Right lung (tissue), 5 donors: ENCODE data around the gene GABBR2. TPM values are rescaled to one million over a fixed set of nuclear protein-coding genes. Genes with fewer than 3 reads are reported as not detected.

Experiments used
- DNase-seq, 2 donors: peaks; one replicate each; pipeline ENCODE4 v3.0.0-alpha.2; 2013
- polyA plus RNA-seq, 5 donors: library from polyadenylated mRNA; unstranded; fragments of 120-200 nt; gene quantifications; one replicate each; pipeline versions ENCODE4 v1.2.1 to v1.2.3, GENCODE V29; 2013; ENCODE audit warnings: inconsistent platforms in 1 of 5, low replicate concordance in 1 of 5; ENCODE audit not compliant: insufficient read length in 5 of 5, insufficient read depth in 1 of 5

GABBR2 gene
- polyA plus RNA-seq, 5 donors = 0.48 to 1.4 (median 0.99) TPM

DNA sequence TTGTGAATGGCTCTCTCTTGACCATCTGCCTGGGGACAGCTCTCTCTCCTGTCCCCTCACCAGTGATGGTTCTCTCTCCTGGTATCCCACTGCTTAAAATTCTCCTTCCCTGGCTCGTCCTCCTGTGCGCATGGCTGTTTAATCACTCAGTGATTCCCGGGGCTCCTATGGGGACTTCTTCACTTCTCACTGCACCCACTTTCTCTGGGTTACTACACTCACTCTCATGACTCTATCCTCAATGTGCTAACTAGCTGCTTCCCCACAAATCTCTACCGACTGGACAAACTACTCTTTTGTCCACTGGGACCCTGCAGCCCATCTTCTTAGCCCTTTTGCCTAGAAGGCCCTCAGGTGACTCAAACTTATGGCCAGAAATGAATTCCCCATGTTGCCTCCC is 364.2 kb downstream of the GABBR2 start:
- DNase-seq = no peak

DNA sequence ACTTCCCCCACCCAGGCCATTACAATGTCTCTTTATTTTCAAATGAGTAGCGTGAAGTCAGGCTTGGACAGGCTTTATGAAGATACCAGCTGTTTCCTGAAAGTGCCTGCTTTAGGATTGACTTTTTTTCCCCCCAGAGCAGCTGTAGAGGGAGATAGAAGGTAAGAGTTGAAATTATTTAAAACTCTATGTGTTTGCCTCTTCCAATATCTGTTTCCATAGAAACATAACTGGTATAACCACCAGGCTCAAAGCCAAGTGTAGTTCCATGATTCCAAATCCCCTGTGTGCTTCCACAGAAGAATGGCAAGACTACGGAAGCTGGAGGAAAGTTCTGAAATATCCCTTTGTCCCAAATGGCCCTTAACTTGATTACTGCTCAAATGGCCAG is 365.9 kb downstream of the GABBR2 start:
- no peak for DNase-seq

DNA sequence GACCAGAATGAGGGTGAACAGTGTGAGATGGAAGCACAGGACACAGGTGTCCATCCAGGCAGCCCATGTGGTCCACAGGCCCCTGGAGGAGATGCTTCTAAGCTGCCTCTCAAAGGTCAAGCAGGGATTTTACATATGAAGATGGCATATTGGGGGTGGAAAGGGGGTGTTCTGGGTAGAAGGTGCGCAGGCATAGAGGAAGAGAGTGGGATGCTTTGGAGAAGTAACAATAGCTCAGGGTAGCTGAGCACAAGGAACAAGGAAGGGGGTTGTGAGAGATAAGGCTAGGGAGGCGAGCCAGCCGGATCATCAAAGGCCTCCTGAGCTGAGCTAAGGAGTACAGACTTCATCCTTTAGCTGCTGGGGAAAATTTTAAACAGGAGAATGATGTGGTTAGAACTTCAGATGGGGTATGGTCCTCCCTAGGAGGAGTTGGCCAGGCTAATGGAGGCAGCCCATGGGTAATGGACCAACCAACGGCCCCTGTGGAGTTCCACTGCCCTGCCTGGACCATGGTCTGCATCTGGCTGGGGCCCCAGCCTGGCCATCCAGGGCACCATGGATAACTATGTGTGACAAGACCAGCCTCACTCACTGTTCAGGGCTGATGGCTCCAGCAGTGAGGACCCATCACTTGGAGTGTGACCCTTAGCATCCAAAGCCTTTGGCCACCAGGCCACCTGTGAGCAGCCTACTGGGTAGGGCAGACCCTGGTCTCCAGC is 366.5 kb downstream of the GABBR2 start:
- DNase-seq = no peak

DNA sequence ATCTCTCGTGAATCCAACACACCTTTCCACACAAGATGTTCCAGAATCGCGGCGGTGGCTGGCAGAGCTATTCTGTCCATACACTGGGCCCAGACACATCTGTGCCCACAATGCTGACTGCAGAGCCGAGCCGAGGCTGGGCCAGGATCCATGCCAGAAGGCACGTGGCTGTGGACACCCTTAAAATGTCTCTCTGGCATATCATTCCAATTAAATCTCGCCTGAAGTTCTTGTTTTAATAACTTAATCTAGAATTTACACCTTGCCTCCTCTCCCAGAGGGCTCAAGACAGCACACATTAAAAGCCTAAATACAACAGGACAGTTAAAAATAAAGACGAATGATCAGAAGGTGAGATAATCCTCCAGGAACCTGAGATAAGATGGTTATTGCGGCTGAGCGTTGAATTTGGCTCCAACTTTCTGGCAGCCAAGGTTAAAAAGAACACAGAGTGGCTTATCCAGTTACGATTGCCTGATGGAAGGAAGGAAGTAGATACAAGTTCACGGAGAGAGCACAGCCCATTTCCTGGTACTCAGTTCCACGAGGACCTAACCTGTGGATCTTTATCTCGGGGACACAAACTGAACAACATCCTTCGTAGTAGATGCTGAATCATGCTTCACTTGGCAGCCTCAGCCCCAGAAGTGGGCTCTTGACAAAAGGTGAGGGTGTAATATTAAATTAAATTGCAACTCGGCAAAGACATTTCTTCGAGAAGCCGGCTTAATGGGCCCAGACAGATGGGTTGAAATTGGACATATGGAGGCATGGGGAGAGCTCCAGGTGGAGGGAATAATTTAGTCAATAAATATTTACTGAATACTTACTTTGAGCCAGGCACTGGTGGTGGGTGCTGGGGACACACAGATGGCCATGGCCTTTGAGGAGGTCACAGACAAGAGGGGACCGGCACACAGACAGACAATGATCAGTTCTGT is 367.3 kb downstream of the GABBR2 start:
- DNase-seq = no peak

DNA sequence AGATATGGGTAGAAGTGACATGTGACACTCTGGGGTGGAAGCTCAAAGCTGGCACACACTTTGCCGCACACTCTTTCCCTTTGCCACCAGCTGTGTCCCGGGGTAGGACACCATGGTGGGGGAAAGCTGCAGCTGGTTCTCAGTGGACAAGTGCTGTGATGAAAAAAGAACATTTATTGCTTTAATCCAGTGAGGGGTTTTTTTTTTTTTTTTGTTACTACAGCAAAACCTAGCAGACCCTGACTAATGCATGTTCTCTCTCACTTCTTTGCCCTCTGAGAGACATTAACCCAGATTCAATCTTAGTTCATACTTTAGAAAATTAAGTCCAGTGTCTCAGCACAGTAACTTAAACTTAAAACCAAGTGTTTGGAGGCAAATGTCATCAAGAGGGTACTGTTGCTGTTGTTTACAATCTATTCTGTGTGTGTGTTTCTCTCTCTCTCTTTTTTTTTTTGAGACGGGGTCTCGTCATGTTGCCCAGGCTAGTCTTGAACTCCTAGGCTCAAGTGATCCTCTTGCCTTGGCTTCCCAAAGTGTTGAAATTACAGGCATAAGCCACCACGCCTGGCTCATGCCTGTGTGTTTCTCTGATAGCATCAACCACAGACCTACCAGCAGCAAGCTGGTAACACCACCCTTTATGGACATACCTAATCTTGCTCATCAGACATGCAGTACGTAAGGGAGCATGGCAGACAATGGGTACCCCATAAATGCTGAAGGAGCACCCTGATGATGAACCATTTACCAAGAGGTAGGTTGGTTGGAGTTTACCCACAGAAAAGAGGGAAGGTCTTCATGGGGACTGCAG is 368.5 kb downstream of the GABBR2 start:
- DNase-seq = no peak

DNA sequence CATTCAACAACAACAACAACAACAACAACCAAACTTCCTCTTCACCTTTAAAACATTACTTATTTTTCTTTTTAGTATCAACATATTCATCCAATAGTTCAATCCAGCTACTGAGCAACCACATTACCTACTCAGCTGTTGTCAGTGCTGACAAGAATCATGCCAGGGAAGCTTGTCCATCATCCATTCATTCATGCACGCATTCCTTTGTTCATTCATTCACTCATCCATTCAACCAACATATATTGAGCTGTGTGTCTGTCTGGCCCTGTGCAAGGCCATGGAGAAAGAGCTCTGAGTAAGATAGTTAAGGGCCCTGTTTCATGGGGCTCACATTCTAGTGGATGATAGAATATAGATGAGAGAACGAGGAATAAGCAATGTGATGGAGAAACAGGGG is 373.1 kb downstream of the GABBR2 start:
- DNase-seq = no peak

DNA sequence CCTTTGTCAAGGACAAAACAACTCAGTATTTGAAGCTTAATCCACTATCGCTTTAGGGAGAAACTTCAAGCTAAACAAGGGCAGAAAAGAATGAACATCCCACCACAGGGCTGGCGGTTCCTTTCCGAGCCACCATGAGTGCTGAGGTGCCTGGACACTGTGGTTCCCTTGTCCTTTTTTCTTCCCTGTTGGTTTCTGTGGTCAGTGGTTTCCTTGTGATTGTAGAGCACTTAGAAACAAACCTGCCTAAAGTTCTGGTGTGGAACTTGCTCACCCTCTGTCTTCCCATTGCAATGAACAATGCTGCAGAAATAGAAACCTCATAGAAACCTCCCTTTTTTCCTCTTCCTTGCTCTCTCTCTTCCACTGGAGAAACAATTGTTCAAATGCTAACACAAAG is 373.9 kb downstream of the GABBR2 start:
- DNase-seq = no peak

DNA sequence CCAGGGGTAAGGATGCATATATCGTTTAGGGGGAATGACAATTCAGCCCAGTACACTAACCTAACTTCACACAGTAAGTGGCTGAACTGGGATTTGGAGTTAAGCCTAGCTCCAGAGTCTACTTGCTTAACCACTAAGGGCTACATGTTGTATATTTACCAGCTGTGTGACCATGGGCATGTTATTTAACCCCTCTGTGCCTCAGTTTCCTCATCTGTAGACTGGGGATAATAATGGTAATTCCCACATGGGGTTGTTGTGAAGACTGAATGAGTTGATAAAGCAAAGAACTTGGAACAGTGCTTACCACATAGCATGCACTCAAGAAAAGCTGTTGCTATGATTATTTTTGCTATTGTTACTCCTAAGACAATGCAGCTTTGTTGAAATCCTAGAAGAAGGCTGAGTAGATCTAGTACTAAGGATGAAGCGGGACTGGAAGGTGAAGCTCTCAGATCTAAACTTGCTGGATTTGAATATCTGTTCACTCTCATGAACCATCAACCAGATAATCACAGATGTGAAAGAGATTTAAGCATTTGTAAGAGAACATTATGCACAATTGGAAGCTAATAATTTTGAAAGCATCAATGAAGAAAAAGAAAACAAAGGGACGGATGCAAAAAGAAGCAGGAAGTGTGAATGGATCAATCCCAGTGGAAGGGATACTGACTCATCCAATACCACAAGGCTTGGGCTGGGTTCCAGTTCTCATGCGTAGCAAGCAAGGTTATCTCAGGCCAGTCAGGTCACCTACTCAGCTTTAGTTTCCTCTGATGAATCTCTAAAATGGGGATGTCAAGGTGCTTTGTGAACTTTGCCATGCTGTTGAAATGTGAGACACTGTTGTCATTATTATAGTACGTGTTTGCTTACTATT is 374.8 kb downstream of the GABBR2 start:
- no peak for DNase-seq

DNA sequence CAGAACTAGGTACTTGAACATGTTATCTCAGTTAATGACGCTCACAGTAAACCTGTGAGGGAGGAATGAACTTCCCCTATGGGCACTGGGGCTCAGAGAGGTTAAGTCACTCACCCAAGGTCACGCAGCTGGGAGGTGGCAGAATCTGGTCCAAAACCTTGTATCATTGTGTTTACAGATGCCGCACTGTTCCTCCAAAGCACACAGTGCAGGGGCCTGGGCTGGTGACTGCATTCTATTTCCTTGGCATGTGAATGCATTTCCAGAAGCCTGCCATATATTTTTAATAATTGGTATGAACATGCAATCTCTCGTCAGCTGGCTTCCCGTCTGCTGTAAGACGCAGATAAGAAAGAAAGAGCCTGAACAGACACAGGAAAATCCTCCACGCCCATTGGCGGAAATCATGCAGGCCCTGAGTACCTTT is 376.3 kb downstream of the GABBR2 start:
- no peak for DNase-seq

DNA sequence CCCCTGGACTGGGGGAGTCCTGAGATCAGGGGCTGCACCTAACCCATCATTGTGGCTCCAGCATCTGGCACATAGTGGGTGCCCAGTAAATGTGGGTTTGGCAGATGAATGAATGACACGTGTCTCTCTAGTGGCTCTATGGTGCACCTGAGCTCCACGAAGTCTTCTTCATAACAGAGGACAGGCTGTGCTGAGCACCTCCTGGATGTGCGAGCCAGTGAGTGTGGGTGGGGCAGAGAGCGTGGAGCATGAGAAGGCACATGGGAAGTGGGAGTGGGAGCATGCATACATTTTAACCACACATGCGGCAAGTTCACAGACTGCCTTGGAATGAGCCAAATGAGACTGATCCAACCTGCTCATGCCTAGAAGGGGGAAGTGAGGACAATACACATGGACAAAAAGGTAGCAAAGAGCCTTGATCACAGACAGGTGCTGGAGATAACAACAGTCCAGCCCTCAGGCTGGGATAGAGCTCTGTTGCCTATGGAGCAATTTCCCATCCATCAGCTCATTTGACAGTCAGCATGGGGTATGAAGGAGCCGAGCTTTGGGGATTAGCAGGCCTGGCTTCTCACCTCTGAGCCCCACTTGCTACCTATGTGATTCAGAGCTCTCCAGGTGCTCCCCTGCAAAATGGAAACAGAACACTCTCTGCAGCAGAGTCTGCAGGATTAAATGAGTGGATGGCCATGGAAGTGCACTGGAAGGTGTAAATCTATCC is 377.0 kb downstream of the GABBR2 start:
- no peak for DNase-seq

DNA sequence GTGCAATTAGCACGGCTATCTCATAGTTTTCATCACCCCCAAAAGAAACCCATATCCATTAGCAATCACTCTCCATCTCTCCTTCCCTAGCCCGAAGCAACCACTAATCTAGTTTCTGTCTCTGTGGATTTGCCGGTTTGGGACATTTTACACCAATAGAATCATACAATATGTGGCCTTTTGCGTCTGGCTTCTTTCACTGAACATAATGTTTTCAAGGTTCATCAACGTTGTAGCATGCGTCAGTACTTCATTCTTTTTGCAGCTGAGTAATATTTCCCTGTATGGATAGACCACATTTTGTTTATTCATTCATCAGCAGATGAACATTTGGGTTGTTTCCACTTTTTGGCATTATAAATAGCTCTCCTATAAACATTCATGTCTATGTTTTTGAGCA is 377.9 kb downstream of the GABBR2 start:
- DNase-seq = no peak

DNA sequence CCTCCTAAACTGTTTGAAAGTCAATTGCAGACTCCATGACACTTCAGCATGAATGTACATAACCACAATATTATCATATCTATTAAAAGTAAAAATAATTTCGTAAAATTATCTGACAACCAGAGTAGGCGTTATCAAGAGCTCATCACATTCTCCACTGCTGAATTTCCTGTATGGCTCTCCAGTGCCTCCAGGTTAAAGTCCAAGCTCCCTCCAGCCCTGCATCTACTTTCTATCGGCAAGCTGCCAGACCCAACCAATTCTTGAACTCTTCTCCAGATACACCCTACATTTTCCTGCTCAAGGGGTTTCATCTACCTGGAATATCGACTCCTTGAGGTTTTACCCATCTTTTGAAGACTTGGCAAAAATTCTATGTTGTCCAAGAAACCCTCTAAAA is 378.8 kb downstream of the GABBR2 start:
- DNase-seq = no peak

DNA sequence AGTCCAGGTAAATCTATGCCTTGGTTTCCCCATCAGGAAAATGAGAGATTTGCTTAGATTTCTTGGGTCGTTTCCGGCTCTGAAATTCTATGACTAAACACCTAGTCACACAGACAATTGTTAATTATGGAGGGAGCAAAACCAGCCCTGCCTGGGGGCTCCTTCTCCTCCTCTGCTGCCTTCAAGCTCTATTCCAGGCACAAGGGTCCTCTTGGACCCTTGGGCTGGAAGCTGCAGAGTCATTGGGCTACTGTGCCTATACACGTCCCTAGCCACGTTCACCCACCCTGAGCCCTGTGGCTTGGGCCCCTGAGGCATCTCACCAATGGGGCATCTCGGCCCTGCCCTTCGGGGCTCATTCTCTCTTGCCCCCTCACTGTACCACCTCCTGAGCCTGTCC is 379.5 kb downstream of the GABBR2 start:
- DNase-seq = no peak

DNA sequence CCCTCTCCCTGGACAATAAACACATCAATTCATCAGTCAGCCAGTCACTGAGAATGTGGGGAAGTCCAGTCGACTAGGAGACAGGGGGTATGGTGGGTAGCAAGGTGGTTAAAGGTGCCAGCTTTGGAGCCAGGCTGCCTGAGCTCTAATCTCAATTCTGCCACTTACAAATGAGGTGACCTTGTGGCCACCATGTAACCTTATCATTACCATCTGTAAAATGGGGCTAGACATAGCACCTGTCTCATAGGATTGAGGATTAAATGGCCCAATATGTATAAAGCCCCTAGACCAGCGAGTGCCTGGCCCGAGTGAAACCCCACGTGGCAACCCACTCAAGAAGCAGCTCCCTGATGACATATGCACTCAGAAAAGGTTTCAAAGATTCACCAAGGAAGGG is 380.0 kb downstream of the GABBR2 start:
- DNase-seq = no peak

DNA sequence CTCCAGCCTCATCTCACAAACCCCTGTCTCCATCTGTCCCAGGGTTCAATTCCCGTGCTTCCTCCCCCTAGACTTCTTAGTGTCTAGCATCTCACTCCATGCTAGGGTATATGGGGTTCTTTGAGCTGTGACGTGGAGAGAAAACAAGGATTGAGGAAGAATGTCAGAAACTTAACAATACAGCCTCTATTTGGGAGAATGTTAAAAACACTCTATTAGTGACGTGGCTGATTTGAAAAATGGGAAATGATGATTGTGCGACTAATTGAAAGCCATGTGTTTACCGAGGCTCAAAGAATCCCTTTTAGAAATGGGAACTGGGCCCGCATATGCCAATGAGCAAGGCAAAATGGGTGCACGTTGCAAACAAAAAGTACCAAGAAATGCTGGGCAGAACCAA is 380.6 kb downstream of the GABBR2 start:
- DNase-seq = no peak

DNA sequence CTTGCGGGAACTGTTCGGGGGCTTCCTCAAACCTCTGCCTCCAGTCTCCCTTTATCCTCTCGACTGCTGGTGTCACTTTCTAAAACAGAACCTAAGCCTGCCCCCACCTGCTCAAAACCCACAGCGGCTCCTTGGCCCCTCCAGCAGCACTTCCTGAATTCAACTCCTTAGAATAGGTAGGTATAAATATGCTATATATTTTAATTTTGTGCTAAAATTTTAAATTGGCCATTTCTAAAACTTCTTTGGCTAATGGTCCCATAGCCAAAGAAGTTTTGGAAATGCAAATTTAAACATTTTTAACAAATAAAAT is 381.5 kb downstream of the GABBR2 start:
- DNase-seq = no peak

DNA sequence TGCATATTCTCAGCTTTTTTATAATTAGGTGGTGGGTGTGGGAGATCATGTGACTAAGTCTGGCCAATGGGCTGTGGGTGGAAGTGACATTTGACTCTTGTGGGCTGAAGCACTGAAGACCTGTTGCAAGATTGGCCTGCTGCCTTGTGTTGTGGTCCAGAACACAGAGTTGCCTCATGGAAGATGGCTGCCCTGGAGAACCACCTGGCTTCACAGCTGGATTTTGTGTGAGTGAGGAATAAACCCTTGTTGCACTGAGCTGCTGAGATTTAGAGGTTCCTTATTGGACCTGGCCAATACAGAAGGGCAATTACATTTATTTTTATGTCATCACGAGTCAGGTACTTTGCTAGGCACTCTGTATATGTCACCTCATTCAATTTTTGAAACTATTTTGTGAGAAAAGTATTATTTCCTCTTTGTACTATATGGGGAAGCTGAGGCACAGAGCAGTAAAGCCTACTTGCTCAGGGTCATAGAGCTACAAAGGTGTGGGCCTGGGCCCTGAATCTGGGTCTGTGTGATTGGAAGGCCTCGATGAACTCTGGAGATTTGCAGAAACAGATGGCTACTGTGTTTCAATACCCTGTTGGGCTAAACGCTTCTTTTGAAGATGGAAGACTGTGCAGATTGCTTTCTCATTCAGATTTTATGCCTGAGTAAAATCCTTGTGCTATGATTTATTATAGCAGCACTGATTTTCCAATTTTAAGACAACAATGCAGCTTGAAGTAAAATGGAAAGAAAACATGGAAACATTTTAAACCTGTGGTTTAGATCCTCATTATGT is 382.1 kb downstream of the GABBR2 start:
- DNase-seq = no peak

DNA sequence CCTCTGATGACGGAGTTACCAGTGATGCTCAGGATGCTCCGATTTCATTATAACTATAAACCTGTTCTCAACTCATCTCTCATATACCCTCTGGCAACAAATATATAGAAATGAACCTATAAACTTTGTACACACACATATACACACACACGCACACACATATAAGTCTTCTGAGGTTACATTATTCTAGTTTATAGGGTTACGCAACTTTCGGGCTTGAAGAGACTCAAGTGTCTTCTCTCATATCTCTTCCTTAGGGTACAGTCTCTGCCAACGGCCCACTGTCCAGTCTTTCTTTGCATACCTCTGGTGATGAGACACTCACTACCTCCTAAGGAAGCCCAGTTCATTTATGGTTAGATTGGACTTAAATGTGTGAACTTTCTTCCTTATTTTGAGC is 383.9 kb downstream of the GABBR2 start:
- no peak for DNase-seq

DNA sequence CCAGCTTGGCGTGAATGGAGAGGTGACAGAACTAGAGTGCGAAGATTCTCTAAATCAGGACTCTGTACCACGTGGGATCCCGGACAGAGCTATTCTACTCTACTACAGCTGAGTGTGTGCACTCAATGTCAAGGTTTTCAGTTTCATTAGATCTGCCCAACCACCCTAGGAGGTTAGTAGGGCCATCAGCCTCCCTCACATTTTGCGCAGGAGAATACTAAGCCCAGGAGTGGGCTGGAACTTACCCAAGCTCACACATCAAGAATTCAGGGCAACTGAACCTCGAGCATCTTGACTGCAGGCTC is 385.0 kb downstream of the GABBR2 start:
- DNase-seq = no peak
